K562 (cell line): ENCODE data around the gene CRYZ. TPM values are rescaled to one million over a fixed set of nuclear protein-coding genes. Genes with fewer than 3 reads are reported as not detected.

ENCODE experiments used
- ATAC-seq: fragments of 200-7000 bp; cut with Tn5 transposase; 3 replicates; pipeline ENCODE4 v1.9.1; 2020; ENCODE audit warnings: moderate library complexity
- BruUV-seq: library from RNA; stranded (reverse); fragments of 400-500 nt; replicated peaks from 2 replicates; lab custom pipeline; 2021; lab: Mats Ljungman, UMichigan
- CTCF ChIA-PET: fragments of 300-600 bp; formaldehyde crosslinking; extraction: SDS; loops from one replicate; lab custom pipeline; 2021; ENCODE audit warnings: low intra/inter-chr PET ratio; lab: Yijun Ruan, JAX
- POLR2A ChIA-PET: fragments of 300-600, 350-650 bp; sonication (Branson Sonifier 250); formaldehyde crosslinking; extraction: SDS; loops from one replicate; lab custom pipeline; 2021; ENCODE audit warnings: antibody characterized with exemption, inconsistent platforms; lab: Yijun Ruan, JAX
- DNase-seq, 4 experiments: peaks; one replicate each; pipeline versions ENCODE4 v3.0.0 to v3.0.0-alpha.2; 2011 to 2018; ENCODE audit warnings: low spot score in 3 of 4, mixed read lengths in 3 of 4; ENCODE audit errors: extremely low read depth in 1 of 4
- FAIRE-seq: peaks from 2 replicates; lab custom pipeline; 2011; peaks lifted over from hg19 to GRCh38; lab: Jason Lieb, UNC
- H2AFZ ChIP-seq: 2 replicates; pipeline ENCODE4 v1.6.0; 2011; ENCODE audit warnings: low read depth, low read length, control low read depth, inconsistent platforms
- H3K27ac ChIP-seq: fragments of 200-600 bp; 3 replicates; pipeline ENCODE4 v1.8.0; 2011; ENCODE audit warnings: low read depth, mild to moderate bottlenecking, control low read depth, inconsistent platforms, low read length, moderate library complexity, mixed read lengths; ENCODE audit errors: extremely low read depth
- H3K27me3 ChIP-seq, 2 experiments: fragments of 300-600 bp in 1 of 2; 2 replicates in 1 of 2; 3 replicates in 1 of 2; pipeline versions ENCODE4 v1.6.0 to v1.8.0; 2011; ENCODE audit warnings: inconsistent platforms in 2 of 2, low read length in 2 of 2, mild to moderate bottlenecking in 1 of 2, mixed read lengths in 1 of 2, moderate library complexity in 1 of 2; ENCODE audit not compliant: control insufficient read depth in 2 of 2, insufficient read depth in 2 of 2
- H3K36me3 ChIP-seq: fragments of 300-600 bp; 3 replicates; pipeline ENCODE4 v1.8.0; 2011; ENCODE audit warnings: mild to moderate bottlenecking, low read length, inconsistent platforms; ENCODE audit not compliant: control insufficient read depth, insufficient read depth
- H3K4me1 ChIP-seq, 2 experiments: fragments of 200-600 bp in 1 of 2; replicated peaks in 1 of 2; 2 replicates in 1 of 2; 3 replicates in 1 of 2; pipeline versions ENCODE4 v1.5.1 to v1.8.0; 2011; ENCODE audit warnings: inconsistent platforms in 2 of 2, low read length in 2 of 2, mild to moderate bottlenecking in 1 of 2, mixed read lengths in 1 of 2, moderate library complexity in 1 of 2; ENCODE audit not compliant: control insufficient read depth in 2 of 2, insufficient read depth in 2 of 2
- H3K4me2 ChIP-seq: 2 replicates; pipeline ENCODE4 v1.6.1; 2011; ENCODE audit warnings: low read length, control low read depth, inconsistent platforms, mixed read lengths; ENCODE audit not compliant: insufficient read depth
- H3K4me3 ChIP-seq: fragments of 200-600 bp; sonication (generic), shearing (Covaris generic); 2 replicates; pipeline ENCODE4 v1.5.1; 2016; ENCODE audit warnings: control low read depth, inconsistent platforms
- H3K79me2 ChIP-seq: fragments of 200-600 bp; 3 replicates; pipeline ENCODE4 v1.8.0; 2011; ENCODE audit warnings: low read length, inconsistent platforms; ENCODE audit not compliant: control insufficient read depth, insufficient read depth
- H3K9ac ChIP-seq, 2 experiments: 2 replicates each; pipeline versions ENCODE4 v1.6.0 to v1.6.1; 2011; ENCODE audit warnings: low read depth in 2 of 2, low read length in 2 of 2, control low read depth in 1 of 2, inconsistent platforms in 1 of 2, mild to moderate bottlenecking in 1 of 2, mixed read lengths in 1 of 2; ENCODE audit not compliant: insufficient read depth in 1 of 2
- H3K9me1 ChIP-seq: one replicate; pipeline ENCODE4 v1.6.0; 2011; ENCODE audit warnings: inconsistent platforms, mild to moderate bottlenecking, low read length, moderate library complexity; ENCODE audit not compliant: control insufficient read depth, insufficient read depth
- H3K9me3 ChIP-seq: replicated peaks from 2 replicates; pipeline ENCODE4 v1.5.1; 2011; ENCODE audit warnings: low read depth, low read length, inconsistent platforms; ENCODE audit not compliant: control insufficient read depth, insufficient read depth
- H4K20me1 ChIP-seq: replicated peaks from 2 replicates; pipeline ENCODE4 v1.6.1; 2011; ENCODE audit warnings: low read length, inconsistent platforms, mixed read lengths; ENCODE audit not compliant: control insufficient read depth, insufficient read depth
- EP300 ChIP-seq: IDR thresholded peaks from 2 replicates; pipeline ENCODE4 v1.6.1; 2012; ENCODE audit warnings: low read length, improper control_type of control experiment
- RBBP5 ChIP-seq: fragments of 200-600 bp; sonication (generic); IDR thresholded peaks from 2 replicates; pipeline ENCODE4 v1.6.1; 2012; ENCODE audit warnings: borderline replicate concordance, mild to moderate bottlenecking, low read length, control low read depth, inconsistent platforms; ENCODE audit not compliant: insufficient read depth, poor library complexity, severe bottlenecking
- SRSF9 ChIP-seq: fragments of 200-400 bp; formaldehyde crosslinking; IDR thresholded peaks from 2 replicates; pipeline ENCODE4 v1.6.1; 2017; ENCODE audit warnings: low read depth, low read length, borderline replicate concordance
- ZNF124 ChIP-seq: sonication (generic); formaldehyde crosslinking; IDR thresholded peaks from 2 replicates; pipeline ENCODE4 v1.8.1; 2022; ENCODE audit warnings: missing genetic modification reagents
- WGBS: fragments of 100-300 bp; shearing (Covaris generic); methylation state at CpG from one replicate; pipeline ENCODE4 v1.1.6; 2016; ENCODE audit warnings: low coverage, mixed read lengths; ENCODE audit not compliant: insufficient coverage; ENCODE audit errors: missing lambda C conversion rate; 5-methylcytosine and 5-hydroxymethylcytosine counted together
- in situ Hi-C: fragments of 300-500 bp; cut with MboI; formaldehyde crosslinking; loops from 4 replicates; pipeline ENCODE4 v1.15.0; 2018; ENCODE audit warnings: inconsistent platforms, mixed read lengths
- intact Hi-C: fragments of 100-400 bp; cut with micrococcal nuclease; formaldehyde crosslinking; loops from 2 replicates; pipeline ENCODE4 v1.14.2; 2022
- polyA plus RNA-seq, 8 experiments: library from polyadenylated mRNA; depleted of rRNA in 4 of 8; stranded (reverse) in 5 of 8; unstranded in 3 of 8; fragments of >200 nt; fragmentation: Nextera tagmentation in 2 of 8; fragmentation: Illumina TruSeq in 1 of 8; extraction: Ambion mirVana in 2 of 8; extraction: Trizol in 1 of 8; gene quantifications; 2 replicates each; pipeline versions ENCODE4 v1.2.1 to v1.2.3, GENCODE V29; 2011 to 2014; ENCODE audit warnings: inconsistent platforms in 1 of 8, missing spikeins in 1 of 8
- total RNA-seq, 7 experiments: library from RNA; depleted of rRNA in 6 of 7; stranded (reverse); fragments of >200 nt in 6 of 7; fragmentation: Illumina TruSeq in 2 of 7; extraction: Trizol in 2 of 7; gene quantifications; 2 replicates each; pipeline versions ENCODE4 v1.2.1 to v1.2.3, GENCODE V29; 2011 to 2021; ENCODE audit warnings: low replicate concordance in 1 of 7
- TF ChIP-seq, protein P1 (sequence below): fragments of 250-450 bp; sonication (Bioruptor Pico); IDR thresholded peaks from 2 replicates; pipeline ENCODE4 v1.5.0; 2021; ENCODE audit warnings: mild to moderate bottlenecking, moderate library complexity
- TF ChIP-seq, protein P2 (sequence below): fragments of 250-450 bp; sonication (Bioruptor Pico); IDR thresholded peaks from 2 replicates; pipeline ENCODE4 v1.8.0; 2022; ENCODE audit warnings: inconsistent platforms, mild to moderate bottlenecking, moderate library complexity, borderline replicate concordance
- TF ChIP-seq, protein P3 (sequence below): fragments of 250-450 bp; sonication (Bioruptor Pico); IDR thresholded peaks from 2 replicates; pipeline ENCODE4 v1.4.0; 2020; ENCODE audit warnings: mild to moderate bottlenecking

CRYZ gene
- total and polyA plus RNA-seq, 9 of the 15 experiments (the other 6 are each of a cell fraction or from before 2014, with no cell fraction given), result 51.7 to 179 (median 81.4) TPM

GRCh38 chr1:74755475-74755874 is 22.6 kb upstream of the CRYZ start (continued):
- TF ChIP-seq RBBP5 (no peak), SRSF9 (no peak), ZNF124 (CRISPR knock-in tag) (no peak)
- TF ChIP-seq, protein P1, sequence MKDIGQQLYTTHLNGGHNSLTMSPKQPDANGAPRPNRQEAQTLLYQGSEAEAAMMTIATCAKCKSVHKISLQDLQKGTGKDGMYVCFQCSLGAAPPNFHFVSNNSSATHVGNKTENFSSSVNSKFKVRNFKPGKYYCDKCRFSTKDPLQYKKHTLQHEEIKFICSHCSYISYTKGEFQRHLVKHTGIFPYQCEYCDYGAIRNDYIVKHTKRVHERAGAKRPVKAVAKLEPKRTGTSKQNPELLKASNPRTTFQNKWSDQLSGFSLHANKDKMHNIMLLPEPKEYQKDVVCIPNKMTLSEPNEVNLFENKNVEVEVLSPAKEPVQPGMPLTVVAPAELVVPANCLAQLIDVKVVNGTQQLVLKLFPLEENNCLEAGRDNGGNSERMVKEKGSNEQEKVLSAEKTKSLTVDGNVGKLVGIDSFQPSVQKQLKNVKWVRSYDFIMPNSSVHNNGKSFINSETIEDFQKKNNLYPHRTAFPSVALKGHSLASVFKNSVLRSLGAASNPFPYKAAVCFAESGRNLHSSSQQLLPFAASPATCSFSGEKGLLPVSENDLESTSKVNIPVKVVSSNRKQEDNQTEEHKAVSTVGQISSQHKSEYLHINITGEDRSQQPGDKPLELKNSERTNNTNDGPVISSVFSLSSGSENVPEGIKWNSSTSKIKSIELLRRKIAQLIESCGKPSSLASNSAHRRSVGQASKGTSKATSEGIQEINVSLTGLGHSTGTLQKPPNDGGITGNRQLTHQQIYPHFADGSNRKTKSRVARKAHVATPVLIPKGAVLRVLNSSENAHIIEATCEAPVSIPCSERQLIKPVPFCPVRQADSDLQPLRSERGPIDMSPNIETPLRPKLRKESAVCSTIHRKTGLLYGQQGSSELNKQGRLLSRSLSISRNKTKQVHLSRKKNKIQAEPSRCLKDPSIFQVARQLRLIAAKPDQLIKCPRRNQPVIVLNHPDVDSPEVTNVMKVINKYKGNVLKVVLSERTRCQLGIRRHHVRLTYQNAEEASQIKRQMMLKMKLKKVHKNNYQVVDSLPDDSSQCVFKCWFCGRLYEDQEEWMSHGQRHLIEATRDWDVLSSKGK, result no peak
- TF ChIP-seq, protein P2, sequence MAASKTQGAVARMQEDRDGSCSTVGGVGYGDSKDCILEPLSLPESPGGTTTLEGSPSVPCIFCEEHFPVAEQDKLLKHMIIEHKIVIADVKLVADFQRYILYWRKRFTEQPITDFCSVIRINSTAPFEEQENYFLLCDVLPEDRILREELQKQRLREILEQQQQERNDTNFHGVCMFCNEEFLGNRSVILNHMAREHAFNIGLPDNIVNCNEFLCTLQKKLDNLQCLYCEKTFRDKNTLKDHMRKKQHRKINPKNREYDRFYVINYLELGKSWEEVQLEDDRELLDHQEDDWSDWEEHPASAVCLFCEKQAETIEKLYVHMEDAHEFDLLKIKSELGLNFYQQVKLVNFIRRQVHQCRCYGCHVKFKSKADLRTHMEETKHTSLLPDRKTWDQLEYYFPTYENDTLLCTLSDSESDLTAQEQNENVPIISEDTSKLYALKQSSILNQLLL, result no peak

DNA sequence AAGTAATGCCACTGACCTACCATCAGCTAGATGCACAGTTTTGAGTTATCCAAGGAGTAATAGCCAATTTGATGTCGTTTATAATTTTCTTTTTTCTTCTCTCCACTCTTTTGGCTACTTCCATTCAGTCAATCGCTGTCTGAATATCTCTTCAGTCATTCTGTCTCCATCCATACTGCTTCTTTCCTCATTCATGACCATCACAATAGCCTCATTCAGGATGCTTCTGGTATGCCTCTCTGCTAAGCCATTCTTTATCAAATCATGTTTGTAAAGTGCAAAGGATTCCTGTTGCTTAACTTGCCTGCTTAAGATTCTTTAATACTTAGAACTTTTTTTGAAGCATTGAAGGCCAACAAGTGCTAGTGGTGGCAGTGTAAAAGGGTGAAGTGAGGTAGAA is 20.3 kb upstream of the CRYZ start:
- Histone ChIP-seq H3K27me3 (no peaks in the 10 kb centered on the region), H3K36me3 (peaks cover 67% of the 10 kb centered on the region; the same call in 2 of the 3 replicates), H3K9me1 (no peaks in the 10 kb centered on the region), H3K4me2 (no peak overlapping the region), H2AFZ (no peak overlapping the region), H3K9ac (no peak overlapping the region), H3K79me2 (no peaks in the 10 kb centered on the region), H3K4me3 (no peak overlapping the region), H3K9me3 (0 out of 2 replicates have a peak, but pooled peaks cover 2% of the 10 kb centered on the region), H4K20me1 (no peaks in the 10 kb centered on the region), H3K4me1 (no peaks in the 10 kb centered on the region), H3K27ac (no peak overlapping the region)
- ChIA-PET CTCF (no interaction called here), POLR2A (no interaction called here)
- ATAC-seq, result no peak
- no peak for FAIRE-seq
- intact Hi-C loops, result no loop called here
- WGBS, result 96% methylated on average over 2 of the region's 2 CpGs
- BruUV-seq, result no TSS peak
- DNase-seq, result no peak
- in situ Hi-C loops, result no loop called here
- TF ChIP-seq, protein P1, result no peak
- TF ChIP-seq, protein P3, sequence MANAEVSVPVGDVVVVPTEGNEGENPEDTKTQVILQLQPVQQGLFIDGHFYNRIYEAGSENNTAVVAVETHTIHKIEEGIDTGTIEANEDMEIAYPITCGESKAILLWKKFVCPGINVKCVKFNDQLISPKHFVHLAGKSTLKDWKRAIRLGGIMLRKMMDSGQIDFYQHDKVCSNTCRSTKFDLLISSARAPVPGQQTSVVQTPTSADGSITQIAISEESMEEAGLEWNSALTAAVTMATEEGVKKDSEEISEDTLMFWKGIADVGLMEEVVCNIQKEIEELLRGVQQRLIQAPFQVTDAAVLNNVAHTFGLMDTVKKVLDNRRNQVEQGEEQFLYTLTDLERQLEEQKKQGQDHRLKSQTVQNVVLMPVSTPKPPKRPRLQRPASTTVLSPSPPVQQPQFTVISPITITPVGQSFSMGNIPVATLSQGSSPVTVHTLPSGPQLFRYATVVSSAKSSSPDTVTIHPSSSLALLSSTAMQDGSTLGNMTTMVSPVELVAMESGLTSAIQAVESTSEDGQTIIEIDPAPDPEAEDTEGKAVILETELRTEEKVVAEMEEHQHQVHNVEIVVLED (CRISPR knock-in tag), result no peak
- TF ChIP-seq EP300, result no peak
